GM13976 (cell line): ENCODE measurements around the gene RBBP5.
A peak's percentile ranks its signal among the peaks of the same experiment; 100 is the strongest.

Experiments
- DNase-seq: peaks from one replicate; pipeline ENCODE4 v3.0.0; 2012; ENCODE audit warnings: low spot score
- CTCF ChIP-seq: IDR thresholded peaks from 2 replicates; pipeline ENCODE4 v1.5.1; 2012; ENCODE audit warnings: borderline replicate concordance, mild to moderate bottlenecking; ENCODE audit not compliant: insufficient read depth; ENCODE audit errors: extremely low read depth, missing control alignments, control extremely low read depth
- in situ Hi-C: fragments of 300-500 bp; cut with MboI; formaldehyde crosslinking; loops from one replicate; pipeline ENCODE4 v1.12.0; 2022; ENCODE audit warnings: low sequenced_read_pairs, mixed read lengths, inconsistent platforms; ENCODE audit not compliant: unreplicated experiment

Gene RBBP5

GRCh38 chr1:205073511-205073910, 48.3 kb downstream of the RBBP5 start:
- TF ChIP-seq CTCF, result no peak
- in situ Hi-C loops, result no loop called here

DNA sequence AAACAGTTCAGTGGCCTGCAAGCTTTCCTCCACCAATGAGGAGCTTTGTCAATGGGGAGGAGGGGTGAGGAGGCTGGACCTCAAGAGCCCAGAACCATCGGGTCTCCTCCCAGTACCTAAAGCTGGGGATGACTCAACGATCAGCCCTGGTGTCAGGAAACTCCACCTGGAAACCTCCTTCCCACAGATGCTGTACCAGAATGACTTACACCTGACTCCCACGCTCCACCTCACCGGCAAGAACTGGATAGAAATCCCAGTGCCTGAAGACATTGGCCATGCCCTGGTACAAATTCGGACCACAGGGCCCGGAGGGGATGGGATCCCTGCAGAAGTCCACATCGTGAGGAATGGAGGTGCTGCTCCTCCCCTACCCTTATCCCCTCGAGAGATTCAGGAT, 48.9 kb downstream of the RBBP5 start:
- TF ChIP-seq CTCF, result no peak
- in situ Hi-C loops, result no loop called here
- peak; percentile 22 for DNase-seq

More at GRCh38 chr1:205073511-205073910, 48.3 kb downstream of the RBBP5 start:
- no peak for DNase-seq

GRCh38 chr1:205072286-205072685, 49.5 kb downstream of the RBBP5 start:
- in situ Hi-C loops, result no loop called here

DNA sequence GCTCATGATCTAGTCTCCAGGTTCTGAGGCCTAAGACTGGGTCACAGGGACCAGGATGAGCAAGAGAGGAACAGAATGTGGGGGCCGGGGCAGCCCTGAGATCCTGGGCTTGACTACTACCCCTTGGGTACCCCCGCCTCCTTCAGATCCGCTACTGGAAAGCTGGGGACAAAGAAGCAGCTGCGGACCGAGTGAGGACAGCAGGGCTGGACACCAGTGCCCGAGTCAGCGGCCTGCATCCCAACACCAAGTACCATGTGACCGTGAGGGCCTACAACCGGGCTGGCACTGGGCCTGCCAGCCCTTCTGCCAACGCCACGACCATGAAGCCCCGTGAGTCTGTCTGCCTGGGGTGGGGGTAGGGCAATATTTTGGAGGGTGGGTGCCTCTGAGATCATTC, 50.0 kb downstream of the RBBP5 start:
- in situ Hi-C loops, result no loop called here
- no peak for TF ChIP-seq CTCF

More at GRCh38 chr1:205072286-205072685, 49.5 kb downstream of the RBBP5 start:
- TF ChIP-seq CTCF, result no peak
- no peak for DNase-seq

GRCh38 chr1:205071028-205071409, 50.8 kb downstream of the RBBP5 start:
- in situ Hi-C loops, result no loop called here
- no peak for DNase-seq
- no peak for TF ChIP-seq CTCF

More for the DNA sequence above, 50.0 kb downstream of the RBBP5 start:
- DNase-seq, result peak; percentile 16

- no peak for DNase-seq
- no peak for TF ChIP-seq CTCF
- in situ Hi-C loops, result no loop called here
Measured at GRCh38 chr1:205069371-205070125, 52.2 kb downstream of the RBBP5 start.
